Right lobe of liver (tissue), 4 donors: ENCODE measurements around the gene ACAP2.

Experiments used
- POLR2A ChIP-seq: fragments of 450-650 bp; IDR thresholded peaks from one replicate; pipeline ENCODE4 v1.6.1; 2017; ENCODE audit warnings: antibody characterized with exemption, mild to moderate bottlenecking
- TF ChIP-seq, protein P1 (sequence below), 4 donors: fragments of 200-600 bp in 3 of 4; fragments of 450-650 bp in 1 of 4; IDR thresholded peaks; one replicate each; pipeline versions ENCODE4 v1.5.1 to v1.8.0; 2016 to 2022; ENCODE audit warnings: antibody characterized with exemption in 4 of 4, mild to moderate bottlenecking in 2 of 4
- donor health status: DM: no; HTN: no; CAD: no.
- donor health status: DM: no; HTN: no; CAD: no.
- donor health status: DM: no; HTN: yes; CAD: no.

DNA sequence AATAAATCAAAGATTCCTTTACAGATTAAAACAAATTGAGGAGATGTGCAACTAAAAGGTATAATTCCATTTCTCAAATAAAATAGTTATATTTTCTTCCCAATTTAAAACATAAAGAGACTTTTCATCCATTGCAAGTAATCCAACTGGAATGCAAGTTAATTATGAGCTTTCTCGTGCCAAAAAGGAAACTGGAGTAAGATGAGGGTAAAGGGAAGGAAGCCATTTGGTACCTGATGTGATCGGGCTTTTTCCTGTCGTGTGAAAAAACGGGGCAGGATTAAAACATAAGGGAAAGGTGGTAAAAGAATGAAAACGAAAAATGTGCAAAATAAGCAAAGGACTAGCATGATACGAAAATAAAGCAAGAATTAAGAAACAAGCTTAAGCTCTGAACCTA, 130.1 kb downstream of the ACAP2 start:
- TF ChIP-seq, protein P1, sequence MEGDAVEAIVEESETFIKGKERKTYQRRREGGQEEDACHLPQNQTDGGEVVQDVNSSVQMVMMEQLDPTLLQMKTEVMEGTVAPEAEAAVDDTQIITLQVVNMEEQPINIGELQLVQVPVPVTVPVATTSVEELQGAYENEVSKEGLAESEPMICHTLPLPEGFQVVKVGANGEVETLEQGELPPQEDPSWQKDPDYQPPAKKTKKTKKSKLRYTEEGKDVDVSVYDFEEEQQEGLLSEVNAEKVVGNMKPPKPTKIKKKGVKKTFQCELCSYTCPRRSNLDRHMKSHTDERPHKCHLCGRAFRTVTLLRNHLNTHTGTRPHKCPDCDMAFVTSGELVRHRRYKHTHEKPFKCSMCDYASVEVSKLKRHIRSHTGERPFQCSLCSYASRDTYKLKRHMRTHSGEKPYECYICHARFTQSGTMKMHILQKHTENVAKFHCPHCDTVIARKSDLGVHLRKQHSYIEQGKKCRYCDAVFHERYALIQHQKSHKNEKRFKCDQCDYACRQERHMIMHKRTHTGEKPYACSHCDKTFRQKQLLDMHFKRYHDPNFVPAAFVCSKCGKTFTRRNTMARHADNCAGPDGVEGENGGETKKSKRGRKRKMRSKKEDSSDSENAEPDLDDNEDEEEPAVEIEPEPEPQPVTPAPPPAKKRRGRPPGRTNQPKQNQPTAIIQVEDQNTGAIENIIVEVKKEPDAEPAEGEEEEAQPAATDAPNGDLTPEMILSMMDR (IDR thresholded peaks at IDR 0.05), result no peak
- TF ChIP-seq POLR2A, result no peak
